ENCODE results near the gene SH2B3.

- TF ChIP-seq CTCF (conservative IDR thresholded peaks at IDR 0.05 in 1 of 2, IDR thresholded peaks at IDR 0.05 in 1 of 2; ENCODE audit: extremely low read depth in 1 of 2, insufficient read depth in 1 of 2, low read depth in 1 of 2, low read length in 2 of 2) (no peak), EZH2 (IDR thresholded peaks at IDR 0.05; ENCODE audit: borderline replicate concordance, low read length) (no peak)
These were observed 14.8 kb downstream of the SH2B3 start for GRCh38 chr12:111420494-111420893.
